Airway epithelial cell (primary cell): ENCODE data around the gene SCN3B. TPM values are rescaled to one million over a fixed set of nuclear protein-coding genes. Genes with fewer than 3 reads are reported as not detected.

ENCODE experiments used
- total RNA-seq: library from RNA; depleted of rRNA; stranded (reverse); fragments of >200 nt; gene quantifications from 2 replicates; pipeline ENCODE4 v1.2.3, GENCODE V29; 2015

Gene SCN3B
- under 0.01 TPM in 1 of 2 replicates, not detected in the other for total RNA-seq

GRCh38 chr11:123654566-123655081, at the start of gene SCN3B:
TSS of gene SCN3B (minus strand) at chr11:123654624. CDS start at chr11:123653801, 823 bp downstream.

Other genes with a start within 250 kb of the SCN3B start
- 0.46 and 1.4 TPM in 2 replicates for gene GRAMD1B, start 224.4 kb downstream of the SCN3B start, total RNA-seq
- 4.3 and 5.9 TPM in 2 replicates for gene ZNF202, start 87.0 kb upstream of the SCN3B start, total RNA-seq
- not detected in 2 replicates for gene OR6X1, start 99.9 kb upstream of the SCN3B start, total RNA-seq
- gene OR6M1, start 151.7 kb upstream of the SCN3B start, total RNA-seq, result not detected in 2 replicates
- gene TMEM225, start 231.0 kb upstream of the SCN3B start, total RNA-seq, result not detected in 2 replicates
- gene OR8D4, start 247.5 kb upstream of the SCN3B start, total RNA-seq, result not detected in 2 replicates